MG63 (cell line): Measurements from ENCODE around the gene COMMD1. TPM values are rescaled to one million over a fixed set of nuclear protein-coding genes. Genes with fewer than 3 reads are reported as not detected.

Source experiments
- total RNA-seq: library from RNA; depleted of rRNA; stranded (reverse); fragments of >200 nt; shearing (Covaris generic); gene quantifications from 2 replicates; pipeline ENCODE4 v1.2.3, GENCODE V29; 2014; ENCODE audit warnings: low replicate concordance; rRNA removed

Gene COMMD1
- total RNA-seq, 1 experiment from 2014 or later: 24.8 TPM

Other genes starting within 250 kb of the COMMD1 start
- 0.89 and 7.2 TPM in 2 replicates for gene FAM161A, start 51.6 kb upstream of the COMMD1 start, total RNA-seq
- gene CCT4, start 17.0 kb upstream of the COMMD1 start, total RNA-seq: 385 and 431 TPM in 2 replicates